H7 (cell line): ENCODE results near the gene ZNF598. TPM values are rescaled to one million over a fixed set of nuclear protein-coding genes. Genes with fewer than 3 reads are reported as not detected.

ENCODE experiments used
- DNase-seq: peaks from one replicate; pipeline ENCODE4 v3.0.0; 2012
- H3K27me3 ChIP-seq: 2 replicates; pipeline ENCODE4 v1.6.0; 2011; ENCODE audit warnings: mild to moderate bottlenecking, low read length; ENCODE audit not compliant: control insufficient read depth, insufficient read depth
- H3K36me3 ChIP-seq: replicated peaks from 2 replicates; pipeline ENCODE4 v1.5.1; 2011; ENCODE audit warnings: low read length; ENCODE audit not compliant: control insufficient read depth, insufficient read depth
- H3K4me3 ChIP-seq: 2 replicates; pipeline ENCODE4 v1.5.1; 2011; ENCODE audit warnings: low read depth, mild to moderate bottlenecking, control low read depth, low read length, moderate library complexity; ENCODE audit not compliant: insufficient read depth
- total RNA-seq: library from RNA; depleted of rRNA; stranded (reverse); fragments of >200 nt; shearing (Covaris generic); gene quantifications from 2 replicates; pipeline ENCODE4 v1.2.3, GENCODE V29; 2014

Gene ZNF598
- total RNA-seq, 1 experiment from 2014 or later = 28.4 TPM

DNA sequence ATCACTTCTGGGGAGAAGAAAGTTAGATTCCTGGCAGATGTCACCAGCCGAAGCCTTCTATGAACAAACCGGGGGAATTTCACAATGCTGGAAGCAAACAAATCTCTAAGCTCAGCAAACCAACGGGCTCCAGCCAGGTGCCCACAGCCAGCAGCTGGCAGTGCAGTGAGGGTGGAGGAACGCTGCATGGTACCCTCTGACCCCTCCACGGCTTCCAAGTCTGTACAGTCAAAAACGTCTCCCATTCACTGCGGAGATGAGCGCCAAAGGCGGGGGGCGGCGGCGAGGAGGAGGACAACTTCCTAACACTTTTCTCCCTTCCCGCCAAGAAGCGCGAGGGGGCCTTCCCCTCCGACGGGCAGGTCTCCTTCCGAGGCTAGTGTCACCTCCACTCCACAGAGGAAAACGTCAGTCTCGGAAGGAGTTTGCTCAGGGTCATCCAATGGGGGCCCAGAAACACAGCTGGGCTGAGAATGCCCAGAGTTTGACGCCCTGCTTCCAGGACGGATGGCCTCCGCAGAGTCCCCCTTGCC, 924 bp downstream of the ZNF598 start:
- Histone ChIP-seq H3K4me3 (peak overlapping the region; percentile 76), H3K27me3 (no peaks in the 10 kb centered on the region), H3K36me3 (0 out of 2 replicates have a peak, but pooled peaks cover 1% of the 10 kb centered on the region)
- peak; percentile 82 for DNase-seq

DNA sequence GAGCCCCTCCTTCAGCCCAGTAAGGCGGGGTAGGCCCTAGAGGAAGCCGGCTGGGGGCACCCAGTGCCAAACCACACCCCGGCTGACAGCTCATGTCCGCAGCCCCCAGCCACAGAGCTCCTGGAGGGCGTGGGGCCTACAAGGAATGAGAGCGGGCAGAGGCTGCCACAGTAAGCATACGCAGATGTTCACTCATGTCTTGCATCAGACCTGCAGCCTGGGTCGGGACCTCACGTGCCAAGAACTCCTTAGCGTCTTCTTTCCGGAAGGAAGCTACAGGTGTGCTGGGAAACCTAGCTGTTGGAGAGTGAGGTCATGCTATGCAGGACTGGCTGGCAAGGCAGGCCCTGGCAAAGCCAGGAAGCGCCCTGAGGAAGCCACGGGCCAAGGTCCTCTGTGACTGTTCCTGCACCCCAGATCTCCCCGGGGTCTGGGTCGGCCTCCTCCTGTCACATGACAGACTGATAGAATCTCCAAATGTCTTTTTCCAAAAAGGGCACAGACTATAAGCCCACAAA, 1.6 kb downstream of the ZNF598 start:
- Histone ChIP-seq H3K27me3 (no peaks in the 10 kb centered on the region), H3K4me3 (no peak overlapping the region), H3K36me3 (peaks cover 4% of the 10 kb centered on the region)
- DNase-seq = no peak

DNA sequence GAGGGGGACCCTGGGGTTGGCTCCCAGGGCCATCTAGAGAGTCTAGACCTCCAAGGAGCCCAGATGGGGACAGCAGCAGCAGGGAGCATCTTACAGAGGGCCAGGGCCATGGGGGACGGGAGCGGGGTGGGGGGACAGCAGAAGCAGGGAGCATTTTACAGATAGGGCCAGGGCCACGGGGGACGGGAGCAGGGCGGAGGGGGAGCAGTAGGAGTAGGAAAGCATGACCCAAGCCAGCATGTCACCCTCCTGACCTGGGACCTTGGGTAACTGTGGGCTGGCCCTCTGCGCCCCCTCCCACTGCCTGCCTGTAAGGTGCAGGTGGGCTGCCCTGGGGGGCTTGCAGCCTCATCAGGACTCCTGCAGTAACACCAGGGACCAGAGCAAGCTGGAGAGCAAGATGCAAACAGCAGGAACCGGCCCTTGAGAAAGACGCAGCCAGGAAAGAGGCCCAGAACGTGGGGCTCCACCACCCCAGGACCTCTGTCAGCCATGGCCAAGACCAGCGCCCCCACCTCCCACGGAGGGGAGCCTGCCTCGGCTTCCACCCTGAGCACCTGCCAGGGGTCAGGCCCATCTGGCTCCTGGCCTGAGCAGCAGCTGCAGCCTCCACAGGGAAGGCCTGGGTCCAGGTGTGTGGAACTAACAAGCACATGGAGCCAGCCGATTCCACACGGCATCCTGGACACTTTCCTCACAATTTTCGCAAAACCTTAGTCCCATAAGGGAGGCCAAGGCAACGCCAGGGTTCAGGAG, 2.4 kb downstream of the ZNF598 start:
- DNase-seq = no peak
- Histone ChIP-seq H3K27me3 (no peaks in the 10 kb centered on the region), H3K36me3 (peaks cover 4% of the 10 kb centered on the region), H3K4me3 (no peak overlapping the region)

DNA sequence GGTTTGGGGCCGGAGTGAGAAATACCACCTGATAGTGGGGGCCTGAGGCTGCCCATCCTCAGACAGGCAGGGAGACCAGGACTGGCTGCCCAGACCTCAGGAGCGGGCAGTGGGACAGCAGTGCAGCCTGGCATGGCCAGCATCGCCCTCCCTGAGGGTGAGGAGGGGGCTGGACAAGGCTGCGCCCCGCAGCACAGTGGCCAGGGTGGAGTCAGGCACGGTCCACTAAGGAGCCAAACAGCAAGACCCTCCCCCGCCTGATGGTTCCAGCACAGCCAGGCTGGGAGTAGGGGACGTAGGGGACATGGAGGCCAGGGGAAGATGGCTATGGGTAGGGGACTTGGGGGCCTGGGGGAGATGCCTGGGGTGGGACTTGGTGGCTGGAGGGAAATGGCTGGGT, 3.3 kb downstream of the ZNF598 start:
- no peak for DNase-seq
- Histone ChIP-seq H3K4me3 (no peak overlapping the region), H3K36me3 (peaks cover 10% of the 10 kb centered on the region), H3K27me3 (no peaks in the 10 kb centered on the region)

DNA sequence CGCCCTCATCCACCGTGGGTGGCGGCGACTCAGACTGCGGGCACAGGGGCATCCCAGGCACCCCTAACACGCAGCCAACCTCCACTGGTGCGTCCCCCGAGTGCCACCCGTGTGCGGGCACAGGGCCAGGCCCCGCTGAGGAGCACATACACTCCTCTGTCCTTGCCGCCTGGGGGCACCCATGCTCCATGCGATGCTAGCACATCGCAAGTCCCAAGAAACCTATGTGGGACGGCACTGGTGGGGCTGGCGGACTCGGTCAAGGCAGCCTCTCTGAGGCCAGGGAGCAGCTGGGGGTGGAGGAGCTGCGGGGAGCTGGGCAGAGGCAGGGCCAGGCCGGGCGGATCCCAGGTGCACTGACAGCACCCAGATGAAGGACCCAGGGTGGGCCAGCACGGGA, 4.0 kb downstream of the ZNF598 start:
- no peaks in the 10 kb centered on the region for H3K27me3 ChIP-seq
- H3K4me3 ChIP-seq = no peak overlapping the region
- peaks cover 13% of the 10 kb centered on the region for H3K36me3 ChIP-seq
- peak; percentile 79 for DNase-seq

DNA sequence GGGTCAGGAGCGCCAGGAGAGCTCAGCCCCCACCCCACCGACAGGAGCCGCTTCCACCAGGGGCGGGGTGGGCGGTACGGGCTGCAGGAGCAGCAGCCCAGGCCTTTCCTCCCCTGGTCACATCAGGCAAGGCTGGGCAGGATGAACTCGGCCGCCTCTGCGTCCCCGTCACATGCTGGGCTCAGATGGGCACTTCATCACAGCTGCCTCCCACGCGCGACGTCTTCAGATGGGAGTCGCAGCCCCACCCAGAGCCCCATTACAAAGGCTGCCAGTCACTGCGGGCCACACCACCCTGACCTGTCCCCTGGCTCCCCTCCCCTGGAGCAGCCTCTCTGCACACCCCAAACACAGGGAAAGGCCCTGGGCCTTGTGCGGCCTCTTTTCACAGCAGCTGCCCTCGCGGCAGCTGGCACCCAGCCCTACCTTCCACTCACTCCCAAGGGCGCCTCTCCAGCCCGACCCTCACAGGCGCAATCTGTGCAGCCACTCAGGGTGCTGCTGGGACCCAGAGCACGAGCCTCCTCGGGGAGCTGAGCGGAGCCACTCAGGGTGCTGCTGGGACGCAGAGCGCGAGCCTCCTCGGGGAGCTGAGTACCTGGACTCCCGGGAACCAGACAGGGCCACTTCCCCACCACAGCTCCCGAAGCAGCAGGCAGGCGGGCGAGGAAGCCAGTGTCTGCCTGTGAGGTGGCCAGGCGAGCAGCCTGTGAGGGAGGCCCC, 4.7 kb downstream of the ZNF598 start:
- no peaks in the 10 kb centered on the region for H3K27me3 ChIP-seq
- DNase-seq = no peak
- H3K36me3 ChIP-seq = peaks cover 15% of the 10 kb centered on the region
- H3K4me3 ChIP-seq = no peak overlapping the region

DNA sequence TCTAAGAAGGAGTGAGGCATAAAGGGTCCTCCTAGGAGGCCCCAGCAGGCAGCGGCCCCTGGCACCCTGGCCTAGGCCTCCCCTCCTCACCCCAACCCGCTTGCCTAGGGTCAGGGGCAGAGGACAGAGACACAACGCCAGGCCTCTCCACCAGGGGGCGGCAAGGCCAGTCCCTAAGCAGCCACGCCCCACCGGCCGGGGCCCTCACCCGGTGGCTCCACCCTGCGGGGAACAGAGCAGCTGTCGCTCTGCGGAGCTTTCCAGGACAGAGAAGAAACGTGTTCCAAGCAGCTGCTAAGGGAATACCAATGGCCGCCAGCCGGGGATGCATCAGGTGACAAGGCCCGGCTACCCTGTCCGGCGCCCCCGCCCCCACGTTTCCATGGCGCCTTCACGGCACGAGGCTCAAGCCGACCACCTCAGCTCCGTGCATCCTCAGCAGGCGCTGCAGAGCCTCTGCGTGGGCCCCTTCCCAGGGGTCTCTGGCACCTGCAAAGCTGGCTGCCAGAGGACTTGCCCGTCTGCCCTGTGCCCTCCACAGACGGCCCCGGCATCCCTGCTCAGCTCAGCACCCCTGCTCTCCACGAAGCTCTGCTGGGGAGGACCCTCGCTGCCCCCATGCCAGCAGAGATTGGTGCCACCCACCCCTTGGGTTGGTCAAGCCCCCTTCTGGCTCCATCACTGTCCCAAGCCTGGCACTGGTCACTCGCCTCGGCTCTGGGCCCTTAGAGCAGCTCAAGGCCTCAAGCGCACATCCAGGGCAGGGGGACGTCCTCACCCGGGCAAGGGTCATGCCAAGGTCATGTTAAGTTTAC, 5.6 kb downstream of the ZNF598 start:
- Histone ChIP-seq H3K27me3 (no peaks in the 10 kb centered on the region), H3K4me3 (no peak overlapping the region), H3K36me3 (peaks cover 15% of the 10 kb centered on the region)
- DNase-seq = peak; percentile 99

DNA sequence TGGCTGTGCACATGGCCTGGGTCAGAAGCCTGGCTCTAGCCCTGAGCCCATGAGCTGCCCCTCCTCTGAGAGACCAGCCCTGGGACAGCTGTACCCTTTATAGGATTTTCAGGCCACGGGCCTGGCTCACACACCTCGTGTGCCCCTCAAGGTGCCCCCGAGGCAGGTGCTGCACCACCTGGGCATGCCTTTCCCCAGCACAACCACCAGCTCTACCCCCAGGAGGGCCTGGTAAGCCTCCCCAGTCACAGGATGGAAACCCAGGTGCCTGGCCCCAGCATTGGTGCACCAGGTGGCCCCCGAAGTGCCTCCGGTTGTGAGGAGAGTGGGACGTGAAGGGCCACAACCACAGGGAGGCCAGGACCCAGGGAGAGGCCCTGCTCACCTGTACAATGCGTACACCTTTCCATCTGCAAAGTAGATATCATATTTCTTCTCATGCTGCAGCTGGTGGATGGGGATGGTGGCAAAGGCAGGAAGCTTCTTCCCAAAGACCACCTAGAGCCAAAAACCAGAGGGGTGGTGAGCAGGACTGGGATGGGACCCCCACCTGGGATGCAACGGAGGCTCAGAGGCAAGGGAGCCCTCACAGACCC, 6.3 kb downstream of the ZNF598 start:
- Histone ChIP-seq H3K36me3 (peaks cover 17% of the 10 kb centered on the region), H3K4me3 (no peak overlapping the region), H3K27me3 (no peaks in the 10 kb centered on the region)
- DNase-seq = no peak

DNA sequence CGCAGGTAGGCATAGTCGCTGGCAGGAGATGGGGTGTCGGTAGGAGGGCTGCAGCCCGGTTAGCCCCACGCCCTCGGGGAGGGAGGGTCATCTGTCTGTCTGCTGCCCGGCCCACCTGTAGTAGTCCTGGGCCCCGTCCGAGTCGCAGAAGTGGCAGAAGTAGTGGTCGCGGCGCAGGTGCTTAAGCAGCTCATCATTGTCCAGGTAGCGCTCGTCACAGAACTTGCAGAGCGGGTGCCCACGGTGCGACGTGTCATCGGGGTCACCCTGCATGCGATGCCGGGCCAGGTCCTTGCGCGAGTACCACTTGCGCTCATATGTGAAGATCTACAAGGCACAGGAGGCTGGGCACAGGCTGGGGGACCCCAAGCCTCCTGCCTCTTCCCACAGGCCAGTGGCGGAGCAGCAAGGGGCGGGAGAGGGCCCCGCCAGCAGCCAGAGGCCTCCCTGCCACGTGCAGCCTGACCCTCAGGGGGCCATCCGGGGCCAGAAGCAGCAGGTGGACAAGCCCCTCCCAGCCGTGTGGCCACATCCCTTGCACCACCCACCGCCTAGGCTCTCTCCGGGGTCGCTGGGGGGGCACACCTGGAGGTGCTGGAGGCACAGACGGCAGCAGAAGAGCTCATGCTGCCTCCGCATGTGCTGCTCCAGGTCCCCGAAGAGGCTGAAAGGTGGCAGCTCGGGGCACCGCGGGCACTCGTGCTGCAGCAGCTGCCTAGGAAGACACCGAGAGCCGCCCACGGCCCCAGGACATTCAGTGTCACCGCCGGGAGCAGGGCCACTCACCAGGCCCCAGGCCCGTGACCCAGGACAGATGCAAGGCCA, 7.0 kb downstream of the ZNF598 start:
- H3K36me3 ChIP-seq = peaks cover 20% of the 10 kb centered on the region
- no peaks in the 10 kb centered on the region for H3K27me3 ChIP-seq
- H3K4me3 ChIP-seq = no peak overlapping the region
- DNase-seq = no peak

DNA sequence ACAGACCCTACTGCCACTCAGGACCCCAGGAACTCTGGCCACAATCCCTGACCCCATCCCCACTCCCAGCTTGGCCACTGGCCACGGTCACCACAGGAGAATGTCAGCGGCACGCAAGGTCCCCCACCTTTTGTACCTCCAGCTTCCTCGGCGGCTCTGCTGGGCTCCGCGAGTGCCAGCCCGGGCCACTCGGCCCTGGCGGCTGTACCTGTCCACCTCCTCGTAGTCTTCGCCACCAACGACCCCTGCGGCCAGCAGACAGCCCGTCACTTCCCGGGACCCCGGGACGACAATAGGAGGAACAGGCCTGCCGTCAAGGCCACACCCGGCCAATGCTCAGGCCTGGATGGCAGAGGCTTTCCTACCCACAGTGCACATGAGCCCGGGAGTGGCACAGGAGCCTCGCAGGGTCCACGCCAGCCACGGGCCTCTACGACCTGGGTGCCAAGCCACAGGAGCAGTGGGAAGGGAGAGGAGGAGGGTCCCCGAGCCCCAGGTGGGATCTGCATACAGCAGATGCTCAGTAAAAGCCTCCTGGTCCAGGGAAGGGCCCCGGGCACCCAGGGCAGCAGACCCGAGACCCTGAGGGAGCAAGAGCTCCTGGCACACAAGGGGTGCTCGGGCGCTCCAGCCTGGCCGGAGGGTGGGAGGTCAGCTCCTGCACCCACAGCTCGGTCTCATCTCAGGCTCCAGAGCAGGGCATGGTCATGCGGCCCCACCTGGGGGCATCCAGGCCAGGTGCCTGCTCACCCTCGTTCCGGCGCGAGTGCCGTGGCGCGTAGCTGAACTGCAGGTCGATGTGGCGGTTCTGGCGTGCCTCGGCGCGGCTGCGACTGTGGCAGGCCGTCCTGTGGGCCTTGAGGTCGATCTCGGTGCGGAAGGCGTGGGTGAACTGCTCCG, 7.9 kb downstream of the ZNF598 start:
- DNase-seq = no peak
- H3K4me3 ChIP-seq = no peak overlapping the region
- no peaks in the 10 kb centered on the region for H3K27me3 ChIP-seq
- peaks cover 21% of the 10 kb centered on the region for H3K36me3 ChIP-seq

DNA sequence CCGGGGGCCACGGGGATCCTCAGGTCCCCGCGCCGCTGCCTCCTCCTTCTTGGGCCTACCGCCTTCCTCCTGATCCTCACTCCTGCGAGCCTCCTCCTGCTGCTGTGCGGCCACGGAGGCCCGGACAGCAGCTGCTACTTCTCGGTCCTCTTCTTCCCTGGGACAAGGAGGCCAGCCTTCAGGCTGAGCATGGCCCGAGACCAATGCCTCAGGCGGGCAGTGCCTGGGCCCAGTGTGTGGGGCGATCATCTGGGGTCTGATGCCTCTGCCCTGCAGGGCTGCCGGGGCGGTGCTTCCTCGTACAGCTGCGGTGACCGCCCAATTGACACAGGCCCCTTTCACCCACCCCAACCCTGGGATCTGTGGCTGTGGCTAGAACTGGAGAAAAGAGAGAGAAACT, 8.6 kb downstream of the ZNF598 start:
- H3K27me3 ChIP-seq = no peaks in the 10 kb centered on the region
- DNase-seq = no peak
- peaks cover 21% of the 10 kb centered on the region for H3K36me3 ChIP-seq
- no peak overlapping the region for H3K4me3 ChIP-seq

DNA sequence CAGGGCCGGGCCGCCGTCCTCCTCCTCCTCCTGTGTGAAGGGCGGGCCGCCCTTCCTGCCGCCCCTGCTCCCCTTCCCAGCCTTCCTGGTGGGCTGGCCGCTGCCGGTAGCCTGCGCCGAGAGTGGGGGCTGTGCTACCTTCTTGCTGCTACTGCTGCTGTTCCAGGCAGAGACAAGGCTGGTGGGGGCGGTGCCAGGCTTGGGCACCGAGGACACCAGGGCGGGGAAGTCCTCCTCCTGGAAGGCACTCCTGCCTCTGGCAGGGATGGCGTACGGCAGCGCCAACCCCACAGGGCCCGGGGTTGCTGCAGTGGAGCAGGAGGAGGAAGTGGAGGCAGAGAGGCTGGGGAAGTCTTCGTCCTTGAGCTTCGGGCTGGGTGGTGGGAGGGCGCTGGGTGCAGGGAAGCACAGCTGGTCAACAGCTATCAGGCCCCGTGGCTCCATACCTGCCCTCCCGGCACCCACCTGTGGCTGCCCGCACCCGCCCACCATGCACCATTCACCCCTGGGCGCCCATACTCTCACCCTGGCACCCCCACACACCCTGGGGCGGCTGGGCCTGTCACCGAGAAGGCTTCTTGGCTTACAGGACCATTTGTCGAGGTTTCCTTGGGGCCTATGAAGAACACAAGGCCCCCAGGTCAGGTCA, 9.6 kb downstream of the ZNF598 start:
- DNase-seq = no peak
- Histone ChIP-seq H3K27me3 (no peaks in the 10 kb centered on the region), H3K4me3 (no peak overlapping the region), H3K36me3 (peaks cover 23% of the 10 kb centered on the region)
